Right kidney (tissue), 1 donor: ENCODE results near the gene PLCL2.
"Not testable (repeated sequence)": the region's sequence is repeated elsewhere in the genome, so short reads cannot be mapped to it uniquely, and the experiment has no call there.

Experiments
- DNase-seq: peaks from one replicate; pipeline ENCODE4 v3.0.0-alpha.2; 2016

The PLCL2 gene

DNA sequence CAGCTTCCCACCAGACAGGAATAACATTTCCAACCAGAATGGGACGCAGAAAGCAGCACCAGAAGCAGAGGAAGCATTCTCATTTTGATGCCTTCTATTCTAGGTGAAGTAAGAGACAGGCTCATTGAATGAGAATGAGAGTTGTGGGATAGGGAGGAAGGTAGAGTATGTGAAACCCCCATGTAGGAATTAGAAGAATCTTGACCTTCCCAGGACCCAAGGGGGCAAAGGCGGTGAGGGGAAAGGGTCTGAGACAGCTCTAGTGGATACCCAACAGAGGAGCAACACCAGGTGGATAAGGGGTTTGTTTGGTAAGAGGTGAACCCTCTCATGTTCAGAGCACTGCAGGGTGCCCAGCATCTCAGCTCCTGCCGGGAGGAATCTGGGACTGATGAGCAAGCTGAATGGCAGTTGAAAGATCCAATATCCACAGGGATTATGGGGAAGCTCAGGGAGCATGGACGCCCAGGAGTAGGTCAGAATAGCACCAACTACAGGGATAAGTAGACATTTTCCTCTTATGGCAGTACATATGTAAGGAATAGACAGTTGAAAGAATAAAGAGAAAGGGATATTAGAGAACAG, 77.0 kb downstream of the PLCL2 start:
- no peak for DNase-seq

DNA sequence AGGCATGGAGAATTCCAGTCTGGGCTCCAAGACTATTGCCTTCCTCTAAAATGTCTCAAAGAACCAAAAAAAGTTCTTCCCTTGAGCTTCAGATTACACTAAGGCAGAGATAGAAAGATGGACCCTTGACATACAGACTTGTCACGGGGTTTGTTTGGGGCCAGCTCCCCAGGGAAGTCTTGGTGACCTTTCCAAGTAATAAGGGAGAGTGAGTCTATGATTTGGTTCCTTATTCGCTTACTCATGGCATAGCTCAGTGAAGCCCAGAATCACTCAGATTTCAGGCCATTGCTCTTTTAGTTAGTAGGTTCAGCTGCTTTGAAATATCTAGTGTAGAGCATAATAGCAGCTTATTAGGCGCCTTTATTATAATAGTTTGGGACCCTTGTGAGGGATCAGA, 90.3 kb downstream of the PLCL2 start:
- no peak for DNase-seq

DNA sequence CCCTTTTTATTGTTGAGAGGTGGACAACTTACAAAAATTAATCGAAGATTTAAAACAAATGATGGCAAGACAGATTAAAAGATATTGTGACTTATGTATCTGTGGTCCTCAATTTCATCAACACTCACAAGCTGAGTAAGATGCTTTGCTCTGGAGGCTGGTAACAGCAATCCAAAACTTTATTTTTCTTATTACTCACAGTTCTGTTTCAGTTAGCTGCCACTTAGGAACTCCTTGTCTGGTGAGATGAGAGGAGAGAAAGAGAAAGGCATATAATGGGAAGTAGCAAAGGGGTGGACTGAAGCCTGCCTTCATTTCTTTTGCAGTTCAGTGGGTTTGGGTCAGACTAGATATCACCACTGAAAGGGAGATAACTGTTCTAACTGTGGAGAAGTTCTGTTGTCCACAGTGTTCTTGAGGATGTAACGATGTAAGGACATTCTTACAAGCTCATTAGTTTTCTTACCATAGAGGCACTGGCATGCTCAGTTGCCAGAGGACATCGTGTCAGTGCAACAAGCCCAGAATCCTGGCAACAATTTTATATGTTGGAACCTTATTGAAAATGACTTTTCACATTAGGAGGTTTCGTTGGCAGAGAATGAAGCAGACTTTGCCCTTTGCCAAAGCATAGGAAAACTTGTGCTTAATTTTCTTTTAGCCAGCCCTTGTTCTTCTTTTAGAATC, 93.6 kb downstream of the PLCL2 start:
- DNase-seq: no peak

- DNase-seq: no peak
Observed at GRCh38 chr3:16978921-16979271, 94.1 kb downstream of the PLCL2 start.

- not testable (repeated sequence) for DNase-seq
Observed at GRCh38 chr3:16979769-16980515, 95.2 kb downstream of the PLCL2 start.

DNA sequence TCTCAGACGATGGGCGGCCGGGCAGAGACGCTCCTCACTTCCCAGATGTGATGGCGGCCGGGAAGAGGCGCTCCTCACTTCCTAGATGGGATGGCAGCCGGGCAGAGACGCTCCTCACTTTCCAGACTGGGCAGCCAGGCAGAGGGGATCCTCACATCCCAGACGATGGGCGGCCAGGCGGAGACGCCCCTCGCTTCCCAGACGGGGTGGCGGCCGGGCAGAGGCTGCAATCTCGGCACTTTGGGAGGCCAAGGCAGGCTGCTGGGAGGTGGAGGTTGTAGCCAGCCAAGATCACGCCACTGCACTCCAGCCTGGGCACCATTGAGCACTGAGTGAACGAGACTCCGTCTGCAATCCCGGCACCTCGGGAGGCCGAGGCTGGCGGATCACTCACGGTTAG, 95.8 kb downstream of the PLCL2 start:
- not testable (repeated sequence) for DNase-seq

- no peak for DNase-seq
Observed at GRCh38 chr3:16982460-16982859, 97.7 kb downstream of the PLCL2 start.

DNA sequence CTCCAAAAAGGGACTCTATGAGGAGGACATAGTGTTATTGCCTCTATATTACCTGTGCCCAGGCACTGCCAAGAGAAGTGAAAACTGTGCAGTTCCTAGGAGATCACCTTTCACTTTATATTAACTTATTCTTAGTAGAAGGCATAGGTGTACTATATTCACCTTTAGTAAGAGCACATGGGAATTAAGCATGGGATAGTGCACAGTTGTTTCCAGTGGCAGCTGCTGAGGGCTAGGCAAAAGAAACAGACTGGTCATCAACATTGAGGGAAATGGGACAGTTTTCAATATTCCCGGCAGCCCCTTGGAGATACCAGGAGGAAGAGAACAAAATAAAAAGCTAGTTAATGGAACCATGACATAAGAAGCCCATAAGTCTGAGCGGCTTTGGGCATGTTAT, 100.9 kb downstream of the PLCL2 start:
- no peak for DNase-seq

- no peak for DNase-seq
Observed at GRCh38 chr3:16987141-16987540, 102.4 kb downstream of the PLCL2 start.

GRCh38 chr3:16990163-16990562, 105.4 kb downstream of the PLCL2 start:
- DNase-seq: no peak

GRCh38 chr3:16992198-16992597, 107.4 kb downstream of the PLCL2 start:
- no peak for DNase-seq

- DNase-seq: no peak
Observed at GRCh38 chr3:16993227-16993626, 108.5 kb downstream of the PLCL2 start.

- no peak for DNase-seq
Observed at GRCh38 chr3:16994854-16995525, 110.2 kb downstream of the PLCL2 start.

- no peak for DNase-seq
Observed at GRCh38 chr3:16995601-16996000, 110.8 kb downstream of the PLCL2 start.

- DNase-seq: no peak
Observed at GRCh38 chr3:16998236-16998923, 113.6 kb downstream of the PLCL2 start.

- no peak for DNase-seq
Observed at GRCh38 chr3:16999161-16999560, 114.4 kb downstream of the PLCL2 start.

- DNase-seq: no peak
Observed at GRCh38 chr3:16999871-17000270, 115.1 kb downstream of the PLCL2 start.

DNA sequence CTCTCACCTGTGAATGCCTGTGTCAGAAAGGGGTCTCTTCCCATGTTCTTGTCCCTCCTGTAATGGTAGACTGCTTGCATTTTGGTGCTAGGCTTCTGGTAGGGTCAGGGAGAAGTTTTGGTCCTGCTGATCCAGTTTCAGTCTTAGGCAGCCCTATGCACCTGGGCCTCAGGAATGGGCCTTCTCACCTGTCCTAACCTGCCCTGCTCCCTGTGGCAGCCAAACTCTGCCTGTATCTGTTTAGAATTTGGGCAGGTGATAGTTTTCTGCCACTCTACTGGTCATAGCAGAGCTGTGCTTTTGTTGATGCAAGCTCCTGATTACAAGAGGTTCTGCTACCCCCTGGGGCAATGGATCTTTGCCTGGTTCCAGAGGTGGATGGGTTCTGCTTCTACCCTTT, 118.7 kb downstream of the PLCL2 start:
- DNase-seq: no peak

GRCh38 chr3:17006132-17006852, 121.5 kb downstream of the PLCL2 start:
- no peak for DNase-seq

GRCh38 chr3:17007284-17007683, 122.5 kb downstream of the PLCL2 start:
- no peak for DNase-seq

GRCh38 chr3:17009826-17010225, 125.1 kb downstream of the PLCL2 start:
- DNase-seq: no peak
